Measurements from ENCODE around the gene CLN5.
"Not testable (repeated sequence)": the region's sequence is repeated elsewhere in the genome, so short reads cannot be mapped to it uniquely, and the experiment has no call there.

The CLN5 gene

GRCh38 chr13:77002590-77003190, 10.8 kb downstream of the CLN5 start:
- Histone ChIP-seq H3K27me3 (ENCODE audit: control insufficient read depth in 1 of 2, insufficient read depth in 2 of 2, low read length in 2 of 2) (no peaks in the 10 kb centered on the region), H3K9me3 (ENCODE audit: low read length) (no peaks in the 10 kb centered on the region), H3K9ac (ENCODE audit: low read length) (no peak overlapping the region), H3K36me3 (ENCODE audit: insufficient read depth, low read length) (peaks cover 13% of the 10 kb centered on the region), H3K27ac (ENCODE audit: low read depth, low read length) (no peak overlapping the region), H3K4me3 (ENCODE audit: low read depth in 1 of 2, low read length in 2 of 2) (no peak overlapping the region), H3K4me1 (ENCODE audit: insufficient read depth, low read length) (peaks cover 23% of the 10 kb centered on the region)

GRCh38 chr13:77008337-77008736, 16.5 kb downstream of the CLN5 start:
- not testable (repeated sequence) for H3K27me3 ChIP-seq (ENCODE audit: control insufficient read depth in 1 of 2, insufficient read depth in 2 of 2, low read length in 2 of 2); H3K9me3 ChIP-seq (ENCODE audit: low read length); H3K4me3 ChIP-seq (ENCODE audit: low read depth in 1 of 2, low read length in 2 of 2); H3K4me1 ChIP-seq (ENCODE audit: insufficient read depth, low read length); H3K9ac ChIP-seq (ENCODE audit: low read length); H3K27ac ChIP-seq (ENCODE audit: low read depth, low read length)
- peaks cover 25% of the 10 kb centered on the region for H3K36me3 ChIP-seq (ENCODE audit: insufficient read depth, low read length)

GRCh38 chr13:77009011-77009410, 17.1 kb downstream of the CLN5 start:
- Histone ChIP-seq H3K36me3 (ENCODE audit: insufficient read depth, low read length) (peaks cover 31% of the 10 kb centered on the region), H3K27ac (ENCODE audit: low read depth, low read length) (no peak overlapping the region), H3K4me1 (ENCODE audit: insufficient read depth, low read length) (peaks cover 7% of the 10 kb centered on the region)

GRCh38 chr13:77009719-77010118, 17.8 kb downstream of the CLN5 start:
- H3K9ac ChIP-seq (ENCODE audit: low read length); H3K27ac ChIP-seq (ENCODE audit: low read depth, low read length); H3K9me3 ChIP-seq (ENCODE audit: low read length); H3K27me3 ChIP-seq (ENCODE audit: control insufficient read depth in 1 of 2, insufficient read depth in 2 of 2, low read length in 2 of 2); H3K4me3 ChIP-seq (ENCODE audit: low read depth in 1 of 2, low read length in 2 of 2): not testable (repeated sequence)
- H3K36me3 ChIP-seq (ENCODE audit: insufficient read depth, low read length), result peaks cover 38% of the 10 kb centered on the region
- peaks cover 14% of the 10 kb centered on the region for H3K4me1 ChIP-seq (ENCODE audit: insufficient read depth, low read length)

More at GRCh38 chr13:77009011-77009410, 17.1 kb downstream of the CLN5 start:
- H3K9ac ChIP-seq (ENCODE audit: low read length), result no peak overlapping the region
- H3K4me3 ChIP-seq (ENCODE audit: low read depth in 1 of 2, low read length in 2 of 2), result no peak overlapping the region
- H3K27me3 ChIP-seq (ENCODE audit: control insufficient read depth in 1 of 2, insufficient read depth in 2 of 2, low read length in 2 of 2), result no peaks in the 10 kb centered on the region
- H3K9me3 ChIP-seq (ENCODE audit: low read length), result no peaks in the 10 kb centered on the region

GRCh38 chr13:77013853-77014542, 22.1 kb downstream of the CLN5 start:
- Histone ChIP-seq H3K27ac (ENCODE audit: low read depth, low read length) (no peak overlapping the region), H3K4me1 (ENCODE audit: insufficient read depth, low read length) (peaks cover 15% of the 10 kb centered on the region), H3K9ac (ENCODE audit: low read length) (no peak overlapping the region), H3K36me3 (ENCODE audit: insufficient read depth, low read length) (peaks cover 43% of the 10 kb centered on the region), H3K27me3 (ENCODE audit: control insufficient read depth in 1 of 2, insufficient read depth in 2 of 2, low read length in 2 of 2) (no peaks in the 10 kb centered on the region), H3K4me3 (ENCODE audit: low read depth in 1 of 2, low read length in 2 of 2) (no peak overlapping the region), H3K9me3 (ENCODE audit: low read length) (no peaks in the 10 kb centered on the region)

GRCh38 chr13:77014906-77015685, 23.2 kb downstream of the CLN5 start:
- Histone ChIP-seq H3K4me3 (ENCODE audit: low read depth in 1 of 2, low read length in 2 of 2) (no peak overlapping the region), H3K9me3 (ENCODE audit: low read length) (no peaks in the 10 kb centered on the region), H3K4me1 (ENCODE audit: insufficient read depth, low read length) (peaks cover 26% of the 10 kb centered on the region), H3K27me3 (ENCODE audit: control insufficient read depth in 1 of 2, insufficient read depth in 2 of 2, low read length in 2 of 2) (no peaks in the 10 kb centered on the region), H3K36me3 (ENCODE audit: insufficient read depth, low read length) (peaks cover 43% of the 10 kb centered on the region), H3K27ac (ENCODE audit: low read depth, low read length) (no peak overlapping the region), H3K9ac (ENCODE audit: low read length) (no peak overlapping the region)

GRCh38 chr13:77016251-77016812, 24.5 kb downstream of the CLN5 start:
- peak overlapping the region; percentile 24 for H3K27ac ChIP-seq (ENCODE audit: low read depth, low read length)
- peaks cover 36% of the 10 kb centered on the region for H3K36me3 ChIP-seq (ENCODE audit: insufficient read depth, low read length)
- H3K9me3 ChIP-seq (ENCODE audit: low read length), result no peaks in the 10 kb centered on the region
- H3K27me3 ChIP-seq (ENCODE audit: control insufficient read depth in 1 of 2, insufficient read depth in 2 of 2, low read length in 2 of 2), result no peaks in the 10 kb centered on the region
- H3K4me1 ChIP-seq (ENCODE audit: insufficient read depth, low read length), result peaks cover 36% of the 10 kb centered on the region
- no peak overlapping the region for H3K4me3 ChIP-seq (ENCODE audit: low read depth in 1 of 2, low read length in 2 of 2)
- no peak overlapping the region for H3K9ac ChIP-seq (ENCODE audit: low read length)

- H3K27me3 ChIP-seq (ENCODE audit: control insufficient read depth in 1 of 2, insufficient read depth in 2 of 2, low read length in 2 of 2), result no peaks in the 10 kb centered on the region
- peaks cover 43% of the 10 kb centered on the region for H3K4me1 ChIP-seq (ENCODE audit: insufficient read depth, low read length)
- no peak overlapping the region for H3K9ac ChIP-seq (ENCODE audit: low read length)
- H3K27ac ChIP-seq (ENCODE audit: low read depth, low read length), result no peak overlapping the region
- H3K36me3 ChIP-seq (ENCODE audit: insufficient read depth, low read length), result peaks cover 36% of the 10 kb centered on the region
- H3K9me3 ChIP-seq (ENCODE audit: low read length), result no peaks in the 10 kb centered on the region
- H3K4me3 ChIP-seq (ENCODE audit: low read depth in 1 of 2, low read length in 2 of 2), result no peak overlapping the region
These were observed 25.2 kb downstream of the CLN5 start for GRCh38 chr13:77016888-77017623.

GRCh38 chr13:77019756-77020155, 27.9 kb downstream of the CLN5 start:
- Histone ChIP-seq H3K4me1 (ENCODE audit: insufficient read depth, low read length) (peaks cover 63% of the 10 kb centered on the region), H3K9me3 (ENCODE audit: low read length) (no peaks in the 10 kb centered on the region), H3K27ac (ENCODE audit: low read depth, low read length) (no peak overlapping the region), H3K27me3 (ENCODE audit: control insufficient read depth in 1 of 2, insufficient read depth in 2 of 2, low read length in 2 of 2) (no peaks in the 10 kb centered on the region), H3K4me3 (ENCODE audit: low read depth in 1 of 2, low read length in 2 of 2) (no peak overlapping the region), H3K36me3 (ENCODE audit: insufficient read depth, low read length) (peaks cover 17% of the 10 kb centered on the region), H3K9ac (ENCODE audit: low read length) (no peak overlapping the region)

- peak overlapping the region; percentile 14 for H3K27ac ChIP-seq (ENCODE audit: low read depth, low read length)
- peaks cover 8% of the 10 kb centered on the region for H3K36me3 ChIP-seq (ENCODE audit: insufficient read depth, low read length)
- H3K4me3 ChIP-seq (ENCODE audit: low read depth in 1 of 2, low read length in 2 of 2), result no peak overlapping the region
- no peaks in the 10 kb centered on the region for H3K27me3 ChIP-seq (ENCODE audit: control insufficient read depth in 1 of 2, insufficient read depth in 2 of 2, low read length in 2 of 2)
- peaks cover 68% of the 10 kb centered on the region for H3K4me1 ChIP-seq (ENCODE audit: insufficient read depth, low read length)
- no peaks in the 10 kb centered on the region for H3K9me3 ChIP-seq (ENCODE audit: low read length)
- no peak overlapping the region for H3K9ac ChIP-seq (ENCODE audit: low read length)
These were observed 30.5 kb downstream of the CLN5 start for GRCh38 chr13:77022341-77022740.

All from muscle layer of colon (tissue), 2 donors.